B cell (primary cell): ENCODE measurements around the gene LDHA. TPM values are rescaled to one million over a fixed set of nuclear protein-coding genes. Genes with fewer than 3 reads are reported as not detected.

ENCODE experiments used
- ATAC-seq: fragments of 200-7000 bp; cut with Tn5 transposase; one replicate; pipeline ENCODE4 v1.10.0; 2021; ENCODE audit warnings: low read depth, mild to moderate bottlenecking, moderate number of reproducible peaks, moderate library complexity
- CTCF ChIA-PET: fragments of 350-600 bp; sonication (Branson Sonifier 250); formaldehyde crosslinking; loops from one replicate; lab custom pipeline; 2021; ENCODE audit warnings: antibody characterized with exemption, inconsistent platforms; lab: Charles Lee
- POLR2A ChIA-PET: fragments of 350-600 bp; sonication (Branson Sonifier 250); formaldehyde crosslinking; loops from one replicate; lab custom pipeline; 2021; ENCODE audit warnings: antibody characterized with exemption; lab: Charles Lee
- DNase-seq: peaks from one replicate; pipeline ENCODE4 v3.0.0; 2013
- H2AFZ ChIP-seq: 2 replicates; pipeline ENCODE4 v1.6.1; 2012; ENCODE audit warnings: mild to moderate bottlenecking, low read depth, low read length; ENCODE audit not compliant: insufficient read depth, poor library complexity, severe bottlenecking
- H3K27ac ChIP-seq, 2 donors: 1 replicate in 1 of 2; 2 replicates in 1 of 2; pipeline ENCODE4 v1.5.1; 2012 to 2013; ENCODE audit warnings: low read length in 2 of 2, mild to moderate bottlenecking in 2 of 2, moderate library complexity in 1 of 2
- H3K27me3 ChIP-seq, 4 experiments: fragments of 200-600 bp in 1 of 4; sonication (generic) in 1 of 4; replicated peaks in 1 of 4; 1 replicate in 2 of 4; 2 replicates in 2 of 4; pipeline versions ENCODE4 v1.6.1 to v1.7.0; 2013 to 2016; ENCODE audit warnings: low read length in 3 of 4, mild to moderate bottlenecking in 2 of 4, mixed read lengths in 1 of 4, moderate library complexity in 1 of 4; ENCODE audit not compliant: insufficient read depth in 4 of 4, control insufficient read depth in 3 of 4; ENCODE audit errors: control extremely low read depth in 1 of 4
- H3K36me3 ChIP-seq, 2 experiments: replicated peaks in 1 of 2; 1 replicate in 1 of 2; 2 replicates in 1 of 2; pipeline versions ENCODE4 v1.6.1 to v1.7.1; 2013; ENCODE audit warnings: low read length in 1 of 2; ENCODE audit not compliant: insufficient read depth in 2 of 2, control insufficient read depth in 1 of 2; ENCODE audit errors: control extremely low read depth in 1 of 2, extremely low read depth in 1 of 2
- H3K4me1 ChIP-seq, 2 donors: fragments of 200-600 bp in 1 of 2; sonication (generic) in 1 of 2; 1 replicate in 1 of 2; 2 replicates in 1 of 2; pipeline versions ENCODE4 v1.5.1 to v1.6.1; 2013 to 2017; ENCODE audit warnings: low read length in 2 of 2; ENCODE audit not compliant: control insufficient read depth in 2 of 2, insufficient read depth in 2 of 2
- H3K4me2 ChIP-seq: replicated peaks from 2 replicates; pipeline ENCODE3; 2012; ENCODE audit warnings: mild to moderate bottlenecking, low read depth, low read length; ENCODE audit not compliant: poor library complexity, severe bottlenecking
- H3K4me3 ChIP-seq, 5 experiments: fragments of 200-600 bp in 1 of 5; sonication (generic) in 1 of 5; 1 replicate in 3 of 5; 2 replicates in 2 of 5; pipeline versions ENCODE4 v1.5.1 to v1.7.0; 2011 to 2016; ENCODE audit warnings: low read length in 4 of 5, mild to moderate bottlenecking in 4 of 5, low read depth in 2 of 5, control low read depth in 1 of 5, moderate library complexity in 1 of 5; ENCODE audit not compliant: insufficient read depth in 1 of 5; ENCODE audit errors: control extremely low read depth in 1 of 5, extremely low read depth in 1 of 5
- H3K79me2 ChIP-seq: fragments of 200-600 bp; sonication (generic); one replicate; pipeline ENCODE4 v1.6.0; 2016; ENCODE audit warnings: low read length; ENCODE audit not compliant: control insufficient read depth, insufficient read depth
- H3K9ac ChIP-seq: fragments of 200-600 bp; sonication (generic); 2 replicates; pipeline ENCODE4 v1.6.1; 2017; ENCODE audit warnings: mild to moderate bottlenecking, low read length, moderate library complexity
- H3K9me3 ChIP-seq, 3 donors: one replicate each; pipeline versions ENCODE4 v1.6.1 to v1.7.1; 2013; ENCODE audit warnings: low read length in 2 of 3; ENCODE audit not compliant: control insufficient read depth in 2 of 3, insufficient read depth in 1 of 3; ENCODE audit errors: control extremely low read depth in 1 of 3
- H4K20me1 ChIP-seq: 2 replicates; pipeline ENCODE4 v1.6.0; 2012; ENCODE audit warnings: mild to moderate bottlenecking, low read length; ENCODE audit not compliant: insufficient read depth, control insufficient read depth, poor library complexity, severe bottlenecking
- H3K27ac Mint-ChIP-seq: one replicate; pipeline ENCODE4 v1.8.0; 2021; ENCODE audit warnings: mixed read lengths
- H3K27me3 Mint-ChIP-seq: one replicate; pipeline ENCODE4 v1.8.0; 2021; ENCODE audit warnings: mixed read lengths
- H3K4me1 Mint-ChIP-seq: one replicate; pipeline ENCODE4 v1.8.0; 2021; ENCODE audit warnings: mixed read lengths
- H3K4me3 Mint-ChIP-seq: one replicate; pipeline ENCODE4 v1.8.0; 2021; ENCODE audit warnings: mixed read lengths
- H3K9me3 Mint-ChIP-seq: one replicate; pipeline ENCODE4 v1.8.0; 2022; ENCODE audit warnings: mixed read lengths; ENCODE audit not compliant: insufficient read depth
- EZH2 ChIP-seq: IDR thresholded peaks from 2 replicates; pipeline ENCODE4 v1.6.1; 2012; ENCODE audit warnings: borderline replicate concordance, low read depth, mild to moderate bottlenecking, moderate library complexity, low read length; ENCODE audit not compliant: insufficient read depth, poor library complexity, severe bottlenecking
- WGBS: methylation state at CpG from one replicate; pipeline ENCODE4 v1.1.5; 2013; ENCODE audit warnings: missing lambda C conversion rate; ENCODE audit not compliant: insufficient coverage; 5-methylcytosine and 5-hydroxymethylcytosine counted together
- intact Hi-C: fragments of 100-400 bp; cut with micrococcal nuclease; formaldehyde crosslinking; loops from one replicate; pipeline ENCODE4 v1.10.0; 2022
- polyA plus RNA-seq: library from polyadenylated mRNA; depleted of rRNA; stranded (reverse); fragments of >200 nt; gene quantifications from 2 replicates; pipeline ENCODE4 v1.2.3, GENCODE V29; 2012
- total RNA-seq, 2 donors: library from RNA; stranded (reverse); fragments of 120-200 nt in 1 of 2; gene quantifications; 1 replicate in 1 of 2; 2 replicates in 1 of 2; pipeline versions ENCODE4 v1.2.3 to v1.2.4, GENCODE V29; 2013 to 2022
- TF ChIP-seq, protein P1 (sequence below): fragments of 200-600 bp; IDR thresholded peaks from one replicate; pipeline ENCODE4 v1.8.0; 2022; ENCODE audit warnings: antibody characterized with exemption, mild to moderate bottlenecking

The LDHA gene
- total and polyA plus RNA-seq, 2 donors (not counting 1 experiment from before 2014, with no cell fraction given), result 91.2 to 113 TPM

DNA sequence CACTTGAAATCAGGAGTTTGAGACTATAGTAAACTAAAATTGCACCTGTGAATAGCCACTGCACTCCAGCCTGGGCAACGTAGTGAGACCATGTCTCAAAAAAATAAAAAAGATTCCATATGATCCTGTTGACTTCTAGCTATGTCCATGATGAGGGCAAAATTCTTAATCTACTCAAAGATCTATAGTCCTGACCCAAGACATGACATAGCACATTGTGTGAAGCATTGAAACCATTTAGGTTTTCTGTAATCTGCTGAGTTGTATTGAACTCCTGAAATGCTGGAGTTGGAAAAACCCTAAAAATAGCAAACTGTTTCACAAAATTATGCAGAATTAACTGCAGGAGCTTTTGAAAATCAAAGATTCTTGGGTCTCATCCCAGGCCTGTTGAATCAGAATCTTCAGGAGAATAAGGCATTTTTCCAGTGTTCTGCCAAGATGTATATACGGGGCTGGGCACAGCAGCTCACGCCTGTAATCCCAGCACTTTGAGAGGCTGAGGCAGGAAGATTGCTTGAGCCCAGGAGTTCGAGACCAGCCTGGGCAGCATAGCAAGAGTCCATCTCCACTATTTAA is 29.8 kb upstream of the LDHA start:
- ATAC-seq (no peak), DNase-seq (no peak)
- CTCF ChIA-PET, result interaction anchor here (0.6 kb wide), 1 partner anchor 61 kb away, joined by 4 read pairs; no protein-coding TSS in a partner anchor
- H2AFZ ChIP-seq, result no peak overlapping the region
- no peaks in the 10 kb centered on the region for H3K79me2 ChIP-seq
- no peak overlapping the region for H3K27ac ChIP-seq
- no peaks in the 10 kb centered on the region for H3K4me1 ChIP-seq
- no peaks in the 10 kb centered on the region for H3K9me3 Mint-ChIP-seq
- H3K27ac Mint-ChIP-seq, result no peak overlapping the region
- no peaks in the 10 kb centered on the region for H3K4me1 Mint-ChIP-seq
- POLR2A ChIA-PET, result no interaction called here
- no peak overlapping the region for H3K4me2 ChIP-seq
- intact Hi-C loops, result no loop called here
- no peaks in the 10 kb centered on the region for H4K20me1 ChIP-seq
- peaks cover 12 to 66% of the 10 kb centered on the region in 2 experiments for H3K36me3 ChIP-seq
- TF ChIP-seq EZH2, result no peak
- TF ChIP-seq, protein P1, sequence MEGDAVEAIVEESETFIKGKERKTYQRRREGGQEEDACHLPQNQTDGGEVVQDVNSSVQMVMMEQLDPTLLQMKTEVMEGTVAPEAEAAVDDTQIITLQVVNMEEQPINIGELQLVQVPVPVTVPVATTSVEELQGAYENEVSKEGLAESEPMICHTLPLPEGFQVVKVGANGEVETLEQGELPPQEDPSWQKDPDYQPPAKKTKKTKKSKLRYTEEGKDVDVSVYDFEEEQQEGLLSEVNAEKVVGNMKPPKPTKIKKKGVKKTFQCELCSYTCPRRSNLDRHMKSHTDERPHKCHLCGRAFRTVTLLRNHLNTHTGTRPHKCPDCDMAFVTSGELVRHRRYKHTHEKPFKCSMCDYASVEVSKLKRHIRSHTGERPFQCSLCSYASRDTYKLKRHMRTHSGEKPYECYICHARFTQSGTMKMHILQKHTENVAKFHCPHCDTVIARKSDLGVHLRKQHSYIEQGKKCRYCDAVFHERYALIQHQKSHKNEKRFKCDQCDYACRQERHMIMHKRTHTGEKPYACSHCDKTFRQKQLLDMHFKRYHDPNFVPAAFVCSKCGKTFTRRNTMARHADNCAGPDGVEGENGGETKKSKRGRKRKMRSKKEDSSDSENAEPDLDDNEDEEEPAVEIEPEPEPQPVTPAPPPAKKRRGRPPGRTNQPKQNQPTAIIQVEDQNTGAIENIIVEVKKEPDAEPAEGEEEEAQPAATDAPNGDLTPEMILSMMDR, result no peak
- H3K27me3 ChIP-seq, result no peaks in the 10 kb centered on the region
- no peak overlapping the region for H3K4me3 Mint-ChIP-seq
- no peak overlapping the region for H3K9ac ChIP-seq
- no peak overlapping the region for H3K4me3 ChIP-seq
- no peaks in the 10 kb centered on the region for H3K9me3 ChIP-seq
- 100% methylated on average over 2 of the region's 4 CpGs for WGBS
- H3K27me3 Mint-ChIP-seq, result no peaks in the 10 kb centered on the region

DNA sequence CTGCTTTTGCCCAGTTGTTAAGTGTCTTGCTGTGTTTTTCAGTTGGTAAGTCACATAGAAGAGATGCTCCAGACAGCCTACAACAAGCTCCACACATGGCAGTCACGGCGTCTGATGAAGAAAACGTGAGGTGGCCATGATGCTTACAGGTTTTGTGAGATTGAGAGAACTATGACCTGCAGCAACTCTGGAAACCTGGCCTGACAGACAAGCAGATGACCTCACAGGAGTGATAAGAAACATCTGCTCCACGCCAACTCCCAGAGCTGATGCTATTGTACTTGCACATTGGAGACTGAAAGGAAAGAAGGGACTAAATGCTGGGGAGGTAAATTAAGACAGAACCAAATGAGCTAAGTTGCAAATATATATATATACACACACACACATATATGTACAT is 28.6 kb upstream of the LDHA start:
- Mint-ChIP-seq H3K27ac (no peak overlapping the region), H3K27me3 (no peaks in the 10 kb centered on the region), H3K4me1 (no peaks in the 10 kb centered on the region), H3K4me3 (no peak overlapping the region), H3K9me3 (no peaks in the 10 kb centered on the region)
- H3K9me3 ChIP-seq, result no peaks in the 10 kb centered on the region
- ATAC-seq, result no peak
- H4K20me1 ChIP-seq, result no peaks in the 10 kb centered on the region
- DNase-seq, result no peak
- H3K4me3 ChIP-seq, result no peak overlapping the region
- no peaks in the 10 kb centered on the region for H3K79me2 ChIP-seq
- H2AFZ ChIP-seq, result no peak overlapping the region
- WGBS, result 97% methylated on average over 3 of the region's 4 CpGs
- TF ChIP-seq, protein P1, result no peak
- no peak for TF ChIP-seq EZH2
- peaks cover 12 to 55% of the 10 kb centered on the region in 2 experiments for H3K36me3 ChIP-seq
- H3K9ac ChIP-seq, result no peak overlapping the region
- H3K27ac ChIP-seq, result no peak overlapping the region
- ChIA-PET CTCF (interaction anchor here (1.5 kb wide), 1 partner anchor 122 kb away, joined by 5 read pairs; no protein-coding TSS in a partner anchor), POLR2A (no interaction called here)
- no peaks in the 10 kb centered on the region for H3K27me3 ChIP-seq
- intact Hi-C loops, result no loop called here
- no peak overlapping the region for H3K4me2 ChIP-seq
- no peaks in the 10 kb centered on the region for H3K4me1 ChIP-seq
